ENCODE results near the gene ZSCAN23. TPM values are rescaled to one million over a fixed set of nuclear protein-coding genes. Genes with fewer than 3 reads are reported as not detected.

Gene ZSCAN23
- total RNA-seq = 0.48 and 0.50 TPM in 2 replicates

- DNase-seq (ENCODE audit: low spot score) = peak; percentile 77
- intact Hi-C loops (cut with micrococcal nuclease) = loop anchor here (1.0 kb wide), 2 partner anchors 17 to 44 kb away; partner anchors contain the start of gene ZSCAN12
- Mint-ChIP-seq H3K4me3 (ENCODE audit: low read depth) (peak within 1 kb of the TSS; percentile 87), H3K27me3 (ENCODE audit: low read depth) (peaks cover 34% of the 10 kb centered on the region), H3K36me3 (ENCODE audit: low read depth) (peaks cover 17% of the 10 kb centered on the region), H3K9me3 (peaks cover 29% of the 10 kb centered on the region), H3K27ac (peak within 1 kb of the TSS; percentile 44), H3K4me1 (ENCODE audit: low read depth) (peaks cover 25% of the 10 kb centered on the region)
Observed at GRCh38 chr6:28443112-28443773, at the start of gene ZSCAN23. Gene ZSCAN23, minus strand, starts transcription at chr6:28443491. Its CDS starts 7,225 bp downstream, at chr6:28436266.

DNA sequence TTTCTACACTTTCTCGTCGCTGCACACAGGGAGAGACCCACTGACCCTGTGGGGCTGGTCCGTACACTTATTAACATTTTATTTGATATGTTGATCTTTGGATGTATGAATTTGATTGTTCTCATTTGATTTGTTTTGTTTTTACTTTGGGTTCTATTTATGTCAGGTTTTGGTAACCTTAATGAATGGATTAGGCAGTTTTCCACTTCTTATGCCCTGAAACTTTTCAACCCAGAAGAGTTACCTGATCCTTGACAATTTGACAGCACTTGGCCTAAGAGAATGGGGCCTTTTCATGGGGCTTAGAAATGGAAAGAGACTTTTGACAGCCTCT lies 48.7 kb upstream of the ZSCAN23 start:
- no peak overlapping the region for H3K27ac Mint-ChIP-seq
- intact Hi-C loops (cut with micrococcal nuclease) = no loop called here
- peaks cover 48% of the 10 kb centered on the region for H3K27me3 Mint-ChIP-seq (ENCODE audit: low read depth)
- no peaks in the 10 kb centered on the region for H3K36me3 Mint-ChIP-seq (ENCODE audit: low read depth)
- no peak for DNase-seq (ENCODE audit: low spot score)
- no peaks in the 10 kb centered on the region for H3K9me3 Mint-ChIP-seq
- peaks cover 18% of the 10 kb centered on the region for H3K4me1 Mint-ChIP-seq (ENCODE audit: low read depth)
- H3K4me3 Mint-ChIP-seq (ENCODE audit: low read depth) = no peak overlapping the region

DNA sequence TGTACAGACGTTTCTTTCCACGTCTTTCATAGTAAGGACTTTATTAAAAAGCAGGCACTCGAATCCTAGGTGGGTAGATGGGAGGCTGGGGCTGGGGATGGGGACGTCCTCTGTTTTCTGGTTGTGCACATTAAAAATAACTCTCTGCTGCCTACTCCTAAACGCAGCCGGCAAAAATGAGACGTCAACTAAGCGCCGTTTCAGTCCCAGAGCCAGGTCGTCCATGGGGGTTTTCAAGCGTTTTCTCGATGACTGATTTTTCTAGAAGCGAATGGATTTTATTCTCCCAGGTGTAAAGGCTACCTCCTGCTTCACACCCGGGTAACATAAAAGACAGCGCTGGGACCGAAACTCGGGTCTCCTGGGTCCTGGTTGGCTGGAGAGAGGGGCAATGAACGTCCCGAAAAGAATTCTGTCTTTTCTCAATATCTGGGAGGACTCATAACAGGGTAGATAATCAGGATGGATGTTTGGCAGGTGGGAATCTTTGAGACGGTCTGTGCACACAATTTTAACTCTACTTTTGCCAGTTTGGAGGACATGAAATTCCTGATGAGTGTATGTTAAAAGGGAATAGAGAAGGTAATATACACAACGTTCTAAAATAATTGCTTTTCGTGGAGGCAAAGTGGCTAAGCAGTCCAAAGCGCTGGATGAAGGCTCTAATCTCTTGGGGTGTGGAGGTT lies 47.1 kb upstream of the ZSCAN23 start:
- Mint-ChIP-seq H3K27ac (peak overlapping the region; percentile 6), H3K36me3 (ENCODE audit: low read depth) (no peaks in the 10 kb centered on the region), H3K9me3 (no peaks in the 10 kb centered on the region), H3K4me3 (ENCODE audit: low read depth) (peak overlapping the region; percentile 74), H3K4me1 (ENCODE audit: low read depth) (peaks cover 18% of the 10 kb centered on the region), H3K27me3 (ENCODE audit: low read depth) (peaks cover 51% of the 10 kb centered on the region)
- no peak for DNase-seq (ENCODE audit: low spot score)
- intact Hi-C loops (cut with micrococcal nuclease) = no loop called here

DNA sequence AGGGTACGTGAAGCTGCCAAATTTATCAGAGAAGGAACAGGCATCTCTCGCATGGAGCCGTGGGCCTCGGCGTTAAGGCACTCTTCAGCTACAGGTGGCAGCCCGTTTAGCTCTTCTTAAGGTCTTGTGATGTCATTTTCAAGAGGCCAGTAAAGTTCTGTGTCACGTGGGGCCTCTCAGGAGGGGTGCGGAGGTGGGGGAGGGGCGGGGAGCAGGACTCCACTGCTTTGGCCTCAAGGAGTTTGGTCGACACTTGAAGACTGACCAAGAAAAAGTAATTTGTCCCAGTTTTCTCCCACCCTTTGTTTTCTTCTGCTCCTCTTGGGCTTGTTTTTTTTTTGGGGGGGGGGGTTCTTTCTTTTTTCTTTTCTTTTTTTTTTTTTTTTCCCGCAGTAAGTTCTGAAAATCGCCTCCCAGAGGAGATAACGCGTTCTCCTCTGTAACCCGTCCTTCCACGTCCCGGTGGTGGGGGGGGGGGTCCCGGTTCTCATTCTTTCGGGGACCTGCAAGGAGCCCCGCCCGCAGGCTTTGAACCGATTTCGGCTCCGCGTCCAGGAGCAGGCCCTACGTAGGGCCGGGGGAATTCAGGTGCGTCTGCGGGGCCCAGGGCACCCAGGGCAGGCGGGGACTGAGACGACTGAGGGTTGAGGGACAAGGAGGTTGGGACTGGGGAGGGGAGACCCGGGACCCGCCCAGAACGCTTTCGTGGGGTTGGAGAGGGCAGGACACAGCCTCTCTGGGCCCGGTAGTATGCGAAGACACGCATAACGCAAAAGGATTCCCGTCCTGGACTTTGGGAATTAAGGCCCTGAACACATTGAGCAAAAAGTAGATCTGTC lies 46.3 kb upstream of the ZSCAN23 start:
- peaks cover 18% of the 10 kb centered on the region for H3K4me1 Mint-ChIP-seq (ENCODE audit: low read depth)
- H3K27ac Mint-ChIP-seq = peak overlapping the region; percentile 6
- H3K4me3 Mint-ChIP-seq (ENCODE audit: low read depth) = peak overlapping the region; percentile 74
- peak; percentile 17 for DNase-seq (ENCODE audit: low spot score)
- H3K9me3 Mint-ChIP-seq = no peaks in the 10 kb centered on the region
- no peaks in the 10 kb centered on the region for H3K36me3 Mint-ChIP-seq (ENCODE audit: low read depth)
- intact Hi-C loops (cut with micrococcal nuclease) = loop anchor here (5.0 kb wide), 2 partner anchors 53 to 98 kb away; a partner anchor contains a TSS
- peaks cover 49% of the 10 kb centered on the region for H3K27me3 Mint-ChIP-seq (ENCODE audit: low read depth)

DNA sequence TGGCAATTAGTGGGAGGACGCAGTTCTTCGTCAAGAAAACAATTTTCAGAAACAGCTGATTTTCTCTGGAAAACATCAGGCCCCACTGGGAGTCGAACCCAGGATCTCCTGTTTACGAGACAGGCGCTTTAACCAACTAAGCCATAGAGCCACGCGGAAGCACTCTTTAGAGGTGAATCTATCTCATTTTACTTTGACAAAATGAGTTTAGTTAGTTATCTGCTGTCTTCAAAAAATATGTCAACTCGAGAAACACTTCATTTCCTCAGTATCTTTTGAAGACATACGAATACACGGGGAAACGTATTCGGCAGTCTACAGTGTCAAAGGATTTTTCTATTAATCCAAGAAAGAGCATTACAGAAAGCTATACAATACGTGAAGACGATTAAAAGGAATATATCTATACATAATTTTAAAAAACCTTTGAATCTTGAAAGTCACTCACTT lies 45.6 kb upstream of the ZSCAN23 start:
- H3K9me3 Mint-ChIP-seq = no peaks in the 10 kb centered on the region
- H3K4me3 Mint-ChIP-seq (ENCODE audit: low read depth) = peak overlapping the region; percentile 74
- H3K4me1 Mint-ChIP-seq (ENCODE audit: low read depth) = peaks cover 18% of the 10 kb centered on the region
- no peak for DNase-seq (ENCODE audit: low spot score)
- peaks cover 45% of the 10 kb centered on the region for H3K27me3 Mint-ChIP-seq (ENCODE audit: low read depth)
- intact Hi-C loops (cut with micrococcal nuclease) = loop anchor here (5.0 kb wide), 2 partner anchors 53 to 98 kb away; a partner anchor contains a TSS
- H3K36me3 Mint-ChIP-seq (ENCODE audit: low read depth) = no peaks in the 10 kb centered on the region
- peak overlapping the region; percentile 6 for H3K27ac Mint-ChIP-seq

GRCh38 chr6:28486988-28487742 lies 43.9 kb upstream of the ZSCAN23 start:
- Mint-ChIP-seq H3K27me3 (ENCODE audit: low read depth) (peaks cover 47% of the 10 kb centered on the region), H3K27ac (no peak overlapping the region), H3K36me3 (ENCODE audit: low read depth) (no peaks in the 10 kb centered on the region), H3K4me3 (ENCODE audit: low read depth) (no peak overlapping the region), H3K9me3 (no peaks in the 10 kb centered on the region), H3K4me1 (ENCODE audit: low read depth) (peaks cover 18% of the 10 kb centered on the region)
- intact Hi-C loops (cut with micrococcal nuclease) = loop anchor here (5.0 kb wide), 2 partner anchors 55 to 100 kb away; a partner anchor contains a TSS
- DNase-seq (ENCODE audit: low spot score) = no peak

DNA sequence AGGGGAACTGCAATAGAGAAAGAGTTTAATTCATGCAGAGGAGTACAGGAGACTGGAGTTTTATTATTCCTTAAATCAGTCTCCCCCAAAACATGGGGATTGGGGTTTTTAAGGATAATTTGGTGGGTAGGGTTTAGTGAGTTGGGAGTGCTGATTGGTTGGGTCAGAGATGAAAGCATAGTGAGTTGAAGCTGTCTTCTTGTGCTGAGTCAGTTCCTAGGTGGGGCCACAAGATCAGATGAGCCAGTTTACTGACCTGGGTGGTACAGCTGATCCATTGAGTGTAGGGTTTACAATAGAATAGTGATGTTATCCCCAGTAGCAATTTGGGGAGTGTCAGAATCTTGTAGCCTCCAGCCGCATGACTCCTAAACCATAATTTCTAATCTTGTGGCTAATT lies 43.2 kb upstream of the ZSCAN23 start:
- H3K36me3 Mint-ChIP-seq (ENCODE audit: low read depth) = no peaks in the 10 kb centered on the region
- no peak overlapping the region for H3K27ac Mint-ChIP-seq
- H3K9me3 Mint-ChIP-seq = no peaks in the 10 kb centered on the region
- DNase-seq (ENCODE audit: low spot score) = no peak
- H3K4me1 Mint-ChIP-seq (ENCODE audit: low read depth) = peaks cover 18% of the 10 kb centered on the region
- peaks cover 47% of the 10 kb centered on the region for H3K27me3 Mint-ChIP-seq (ENCODE audit: low read depth)
- intact Hi-C loops (cut with micrococcal nuclease) = loop anchor here (5.0 kb wide), 2 partner anchors 56 to 101 kb away; a partner anchor contains a TSS
- no peak overlapping the region for H3K4me3 Mint-ChIP-seq (ENCODE audit: low read depth)

GRCh38 chr6:28485482-28485881 lies 42.2 kb upstream of the ZSCAN23 start:
- intact Hi-C loops (cut with micrococcal nuclease) = loop anchor here (5.0 kb wide), 2 partner anchors 57 to 102 kb away; a partner anchor contains a TSS
- Mint-ChIP-seq H3K4me1 (ENCODE audit: low read depth) (peaks cover 17% of the 10 kb centered on the region), H3K4me3 (ENCODE audit: low read depth) (no peak overlapping the region), H3K27ac (no peak overlapping the region), H3K36me3 (ENCODE audit: low read depth) (no peaks in the 10 kb centered on the region), H3K27me3 (ENCODE audit: low read depth) (peaks cover 51% of the 10 kb centered on the region), H3K9me3 (no peaks in the 10 kb centered on the region)
- no peak for DNase-seq (ENCODE audit: low spot score)

- H3K36me3 Mint-ChIP-seq (ENCODE audit: low read depth) = no peaks in the 10 kb centered on the region
- DNase-seq (ENCODE audit: low spot score) = no peak
- H3K9me3 Mint-ChIP-seq = no peaks in the 10 kb centered on the region
- no peak overlapping the region for H3K27ac Mint-ChIP-seq
- intact Hi-C loops (cut with micrococcal nuclease) = no loop called here
- no peak overlapping the region for H3K4me3 Mint-ChIP-seq (ENCODE audit: low read depth)
- H3K27me3 Mint-ChIP-seq (ENCODE audit: low read depth) = peaks cover 68% of the 10 kb centered on the region
- peaks cover 4% of the 10 kb centered on the region for H3K4me1 Mint-ChIP-seq (ENCODE audit: low read depth)
Observed at GRCh38 chr6:28480253-28480932, 37.1 kb upstream of the ZSCAN23 start.

DNA sequence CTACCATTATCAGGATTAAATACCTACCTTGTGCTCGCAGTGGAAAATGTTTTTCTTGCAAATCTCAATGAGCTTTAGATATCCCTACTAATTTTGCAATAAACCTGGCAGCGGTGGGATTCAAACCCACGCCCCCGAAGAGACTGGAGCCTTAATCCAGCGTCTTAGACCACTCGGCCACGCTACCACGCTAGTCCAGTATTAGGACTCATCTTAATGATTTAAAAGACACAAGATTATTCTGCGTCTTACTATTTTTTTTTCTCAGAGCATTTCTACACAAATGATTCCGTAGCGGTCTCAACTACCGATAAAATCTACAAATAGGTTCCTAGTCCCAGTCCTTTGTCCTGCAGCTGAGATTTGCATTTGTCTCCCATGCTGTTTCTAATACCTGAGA lies 35.2 kb upstream of the ZSCAN23 start:
- no peaks in the 10 kb centered on the region for H3K9me3 Mint-ChIP-seq
- H3K4me3 Mint-ChIP-seq (ENCODE audit: low read depth) = no peak overlapping the region
- H3K27ac Mint-ChIP-seq = no peak overlapping the region
- H3K4me1 Mint-ChIP-seq (ENCODE audit: low read depth) = peaks cover 7% of the 10 kb centered on the region
- intact Hi-C loops (cut with micrococcal nuclease) = no loop called here
- H3K27me3 Mint-ChIP-seq (ENCODE audit: low read depth) = peaks cover 82% of the 10 kb centered on the region
- DNase-seq (ENCODE audit: low spot score) = no peak
- H3K36me3 Mint-ChIP-seq (ENCODE audit: low read depth) = no peaks in the 10 kb centered on the region

- intact Hi-C loops (cut with micrococcal nuclease) = no loop called here
- H3K27me3 Mint-ChIP-seq (ENCODE audit: low read depth) = peaks cover 60% of the 10 kb centered on the region
- no peak overlapping the region for H3K27ac Mint-ChIP-seq
- H3K4me1 Mint-ChIP-seq (ENCODE audit: low read depth) = peaks cover 7% of the 10 kb centered on the region
- H3K36me3 Mint-ChIP-seq (ENCODE audit: low read depth) = no peaks in the 10 kb centered on the region
- H3K9me3 Mint-ChIP-seq = no peaks in the 10 kb centered on the region
- no peak for DNase-seq (ENCODE audit: low spot score)
- peak overlapping the region; percentile 62 for H3K4me3 Mint-ChIP-seq (ENCODE audit: low read depth)
Observed at GRCh38 chr6:28474441-28475219, 31.3 kb upstream of the ZSCAN23 start.

Measured in activated T-helper 2 cell treated with anti-CD3 and anti-CD28 coated beads, Interferon-gamma antibody, Interleukin-2, Interleukin-4, amounts not matched to agents 10 μg/mL and 5 μg/mL and 100 μg/mL, durations not matched to agents 14 hours and 24 hours and 36 hours (primary cell).